HUES64 (cell line): ENCODE measurements around the gene GPR183.

Source experiments
- H3K27ac ChIP-seq: 2 replicates; pipeline ENCODE4 v1.7.0; 2013; ENCODE audit warnings: low read depth, low read length, inconsistent platforms
- H3K27me3 ChIP-seq: 2 replicates; pipeline ENCODE4 v1.6.1; 2013; ENCODE audit warnings: mild to moderate bottlenecking, low read length; ENCODE audit not compliant: insufficient read depth
- H3K36me3 ChIP-seq: 2 replicates; pipeline ENCODE4 v1.6.1; 2013; ENCODE audit warnings: mild to moderate bottlenecking, low read length; ENCODE audit not compliant: insufficient read depth
- H3K4me1 ChIP-seq: 2 replicates; pipeline ENCODE4 v1.6.1; 2013; ENCODE audit warnings: mild to moderate bottlenecking, low read length, moderate library complexity; ENCODE audit not compliant: insufficient read depth
- H3K4me3 ChIP-seq: 2 replicates; pipeline ENCODE4 v1.5.1; 2013; ENCODE audit warnings: mild to moderate bottlenecking, low read length, moderate library complexity
- H3K9ac ChIP-seq: 2 replicates; pipeline ENCODE4 v1.6.1; 2013; ENCODE audit warnings: mild to moderate bottlenecking, low read depth, low read length
- H3K9me3 ChIP-seq: 2 replicates; pipeline ENCODE4 v1.6.1; 2013; ENCODE audit warnings: low read depth, low read length; ENCODE audit not compliant: insufficient read depth
- WGBS: fragments of 150-250, 120-280 bp; methylation state at CpG from one replicate; pipeline ENCODE4 v1.1.7; 2013; ENCODE audit warnings: missing lambda C conversion rate; 5-methylcytosine and 5-hydroxymethylcytosine counted together

Gene GPR183

GRCh38 chr13:99278843-99279242 is 28.4 kb downstream of the GPR183 start:
- H3K36me3 ChIP-seq, result no peaks in the 10 kb centered on the region; the same call in 1 of the 2 replicates
- no peak overlapping the region for H3K9ac ChIP-seq
- 95% methylated on average over 3 of the region's 3 CpGs for WGBS
- H3K9me3 ChIP-seq, result no peaks in the 10 kb centered on the region
- no peak overlapping the region for H3K27ac ChIP-seq
- H3K4me1 ChIP-seq, result peaks cover 10% of the 10 kb centered on the region; the same call in 1 of the 2 replicates
- H3K27me3 ChIP-seq, result no peaks in the 10 kb centered on the region
- H3K4me3 ChIP-seq, result no peak overlapping the region

DNA sequence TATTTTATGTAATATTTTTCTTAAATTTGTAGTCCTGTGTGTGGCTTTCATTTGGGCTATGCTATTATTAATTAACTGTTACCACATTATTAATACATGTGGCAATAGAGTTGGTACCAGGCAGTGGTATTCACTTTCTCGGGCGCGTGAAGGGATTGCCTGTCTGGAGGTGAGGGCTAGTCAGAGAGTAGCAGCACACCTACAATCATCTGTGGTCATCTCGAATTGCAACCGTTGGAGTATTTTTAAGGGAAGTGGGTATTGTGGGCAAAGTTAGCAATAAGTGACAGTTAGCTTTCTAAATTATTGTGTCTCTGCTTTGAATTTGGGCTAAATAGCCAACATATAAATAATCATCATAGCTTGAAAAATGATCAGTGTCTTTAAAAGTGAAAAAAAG is 29.0 kb downstream of the GPR183 start:
- no peak overlapping the region for H3K27ac ChIP-seq

DNA sequence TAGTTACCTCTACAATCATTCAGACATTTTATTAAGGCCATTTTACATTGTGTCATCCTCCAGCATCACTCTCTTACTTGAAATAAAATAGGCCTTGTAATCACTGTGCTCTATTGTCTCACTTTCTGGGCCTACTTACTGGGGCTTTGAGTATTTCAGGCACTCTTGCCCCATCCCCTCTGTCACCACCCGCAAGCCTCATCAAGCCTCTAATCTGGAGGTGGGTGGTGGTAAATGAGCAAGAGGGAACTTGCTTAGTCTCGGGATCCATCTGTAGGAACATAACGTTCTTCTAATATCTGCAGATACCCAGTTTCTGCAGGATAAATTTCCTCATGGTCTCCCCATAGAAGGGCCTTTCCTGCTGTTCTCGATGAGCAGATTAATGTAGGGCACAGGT is 29.6 kb downstream of the GPR183 start:
- Histone ChIP-seq H3K4me3 (no peak overlapping the region), H3K27ac (no peak overlapping the region), H3K9ac (no peak overlapping the region), H3K9me3 (no peaks in the 10 kb centered on the region), H3K4me1 (peaks cover 10% of the 10 kb centered on the region; the same call in 1 of the 2 replicates), H3K27me3 (no peaks in the 10 kb centered on the region), H3K36me3 (no peaks in the 10 kb centered on the region; the same call in 1 of the 2 replicates)
- 94% methylated on average over 4 of the region's 4 CpGs for WGBS

More for the DNA sequence above, 29.0 kb downstream of the GPR183 start:
- H3K4me1 ChIP-seq, result peaks cover 10% of the 10 kb centered on the region; the same call in 1 of the 2 replicates
- no peaks in the 10 kb centered on the region for H3K9me3 ChIP-seq
- H3K36me3 ChIP-seq, result no peaks in the 10 kb centered on the region; the same call in 1 of the 2 replicates
- H3K27me3 ChIP-seq, result no peaks in the 10 kb centered on the region
- no peak overlapping the region for H3K9ac ChIP-seq
- WGBS, result 92% methylated on average over 5 of the region's 5 CpGs
- H3K4me3 ChIP-seq, result no peak overlapping the region

DNA sequence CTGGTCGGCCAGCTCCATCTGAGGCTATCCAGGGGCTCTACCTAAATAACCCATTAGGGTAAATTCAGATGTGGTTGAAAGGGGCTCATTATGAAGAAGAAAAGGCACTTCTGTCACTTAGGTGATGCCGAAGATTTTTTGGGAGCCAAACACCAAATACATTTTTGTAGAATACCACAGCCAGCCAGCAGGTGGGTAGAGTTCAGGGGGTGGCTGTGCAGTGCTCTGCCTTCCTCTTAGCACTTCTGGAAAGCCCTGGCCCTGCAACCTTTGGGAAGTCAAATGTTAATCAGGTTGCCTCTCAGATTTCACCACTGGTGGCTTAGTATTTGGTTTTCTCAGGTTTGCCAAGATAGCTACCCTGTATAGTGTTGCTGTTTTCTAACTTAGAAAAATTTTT is 30.5 kb downstream of the GPR183 start:
- no peak overlapping the region for H3K27ac ChIP-seq
- no peaks in the 10 kb centered on the region for H3K27me3 ChIP-seq
- H3K4me1 ChIP-seq, result peaks cover 10% of the 10 kb centered on the region; the same call in 1 of the 2 replicates
- H3K9ac ChIP-seq, result no peak overlapping the region
- H3K36me3 ChIP-seq, result no peaks in the 10 kb centered on the region; the same call in 1 of the 2 replicates
- 0 out of 2 replicates have a peak, but pooled peaks cover 3% of the 10 kb centered on the region for H3K9me3 ChIP-seq
- WGBS, result 80% methylated on average over 2 of the region's 2 CpGs
- no peak overlapping the region for H3K4me3 ChIP-seq

DNA sequence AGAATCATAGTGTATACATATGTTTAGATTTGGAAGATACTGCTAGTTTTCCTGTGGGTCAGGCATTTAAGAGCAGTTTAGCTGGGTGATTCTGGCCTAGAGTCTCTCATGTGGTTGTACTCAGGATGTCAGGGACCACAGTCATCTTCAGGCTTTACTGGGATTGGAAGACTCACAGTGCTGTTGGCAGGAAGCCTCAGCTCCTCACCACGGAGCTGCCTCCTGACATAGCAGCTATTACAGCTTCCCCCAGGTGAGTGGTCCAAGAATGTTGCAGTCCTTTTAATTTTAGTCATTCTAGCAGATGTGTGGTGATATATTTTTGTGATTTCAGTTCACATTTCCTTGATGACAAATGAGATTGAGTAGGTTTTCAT is 32.1 kb downstream of the GPR183 start:
- Histone ChIP-seq H3K36me3 (no peaks in the 10 kb centered on the region), H3K27ac (no peak overlapping the region), H3K4me3 (no peak overlapping the region), H3K4me1 (peaks cover 10% of the 10 kb centered on the region; the same call in 1 of the 2 replicates), H3K27me3 (no peaks in the 10 kb centered on the region), H3K9me3 (0 out of 2 replicates have a peak, but pooled peaks cover 3% of the 10 kb centered on the region), H3K9ac (no peak overlapping the region)
- 76% methylated on average over 1 of the region's 1 CpG for WGBS

- Histone ChIP-seq H3K27ac (no peak overlapping the region), H3K4me1 (peaks cover 10% of the 10 kb centered on the region; the same call in 1 of the 2 replicates), H3K27me3 (no peaks in the 10 kb centered on the region), H3K36me3 (no peaks in the 10 kb centered on the region), H3K4me3 (no peak overlapping the region), H3K9ac (no peak overlapping the region), H3K9me3 (0 out of 2 replicates have a peak, but pooled peaks cover 3% of the 10 kb centered on the region)
- WGBS, result 97% methylated on average over 2 of the region's 2 CpGs
Observed at GRCh38 chr13:99273128-99273527, 34.1 kb downstream of the GPR183 start.

- WGBS, result 96% methylated on average over 2 of the region's 2 CpGs
- Histone ChIP-seq H3K27me3 (no peaks in the 10 kb centered on the region), H3K4me1 (peaks cover 10% of the 10 kb centered on the region; the same call in 1 of the 2 replicates), H3K27ac (no peak overlapping the region), H3K4me3 (no peak overlapping the region), H3K9me3 (0 out of 2 replicates have a peak, but pooled peaks cover 3% of the 10 kb centered on the region), H3K9ac (no peak overlapping the region), H3K36me3 (peaks cover 5% of the 10 kb centered on the region; the same call in 1 of the 2 replicates)
Observed at GRCh38 chr13:99272481-99272880, 34.7 kb downstream of the GPR183 start.

- Histone ChIP-seq H3K4me1 (peaks cover 5% of the 10 kb centered on the region; the same call in 1 of the 2 replicates), H3K27me3 (no peaks in the 10 kb centered on the region), H3K4me3 (no peak overlapping the region), H3K27ac (no peak overlapping the region), H3K9me3 (0 out of 2 replicates have a peak, but pooled peaks cover 3% of the 10 kb centered on the region), H3K9ac (no peak overlapping the region), H3K36me3 (peaks cover 5% of the 10 kb centered on the region; the same call in 1 of the 2 replicates)
- 96% methylated on average over 3 of the region's 3 CpGs for WGBS
Observed at GRCh38 chr13:99271249-99271648, 36.0 kb downstream of the GPR183 start.

DNA sequence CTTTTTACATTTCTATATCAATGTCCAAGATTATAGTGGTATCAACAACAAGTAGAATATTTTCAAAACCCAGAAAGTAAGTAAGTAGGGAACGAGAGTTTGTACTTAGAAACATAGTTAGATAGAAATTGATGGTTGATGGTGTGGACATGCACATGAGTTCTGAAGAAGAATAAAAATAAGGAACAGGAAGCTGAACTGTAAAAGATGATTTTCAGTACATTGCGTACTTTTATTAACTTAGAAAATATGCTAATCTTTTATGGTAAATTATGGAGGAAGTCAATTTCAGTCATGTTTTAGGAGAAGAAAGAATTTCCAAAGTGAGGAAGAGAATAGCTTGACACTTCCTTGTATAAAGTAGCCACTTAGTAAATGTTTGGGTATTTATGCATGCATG is 36.7 kb downstream of the GPR183 start:
- WGBS, result 95% methylated on average over 2 of the region's 2 CpGs
- H3K9me3 ChIP-seq, result 0 out of 2 replicates have a peak, but pooled peaks cover 3% of the 10 kb centered on the region
- no peak overlapping the region for H3K9ac ChIP-seq
- H3K4me1 ChIP-seq, result no peaks in the 10 kb centered on the region
- no peaks in the 10 kb centered on the region for H3K27me3 ChIP-seq
- no peak overlapping the region for H3K4me3 ChIP-seq
- H3K36me3 ChIP-seq, result peaks cover 5% of the 10 kb centered on the region; the same call in 1 of the 2 replicates
- H3K27ac ChIP-seq, result no peak overlapping the region

- Histone ChIP-seq H3K4me1 (no peaks in the 10 kb centered on the region), H3K9me3 (0 out of 2 replicates have a peak, but pooled peaks cover 3% of the 10 kb centered on the region), H3K27ac (no peak overlapping the region), H3K36me3 (peaks cover 5% of the 10 kb centered on the region; the same call in 1 of the 2 replicates), H3K9ac (no peak overlapping the region), H3K4me3 (no peak overlapping the region), H3K27me3 (no peaks in the 10 kb centered on the region)
- 96% methylated on average over 1 of the region's 3 CpGs for WGBS
Observed at GRCh38 chr13:99269627-99270241, 37.5 kb downstream of the GPR183 start.

- Histone ChIP-seq H3K27ac (no peak overlapping the region), H3K27me3 (no peaks in the 10 kb centered on the region), H3K9ac (no peak overlapping the region), H3K36me3 (peaks cover 5% of the 10 kb centered on the region; the same call in 1 of the 2 replicates), H3K9me3 (0 out of 2 replicates have a peak, but pooled peaks cover 3% of the 10 kb centered on the region), H3K4me3 (no peak overlapping the region), H3K4me1 (no peaks in the 10 kb centered on the region)
- WGBS, result 95% methylated on average over 3 of the region's 3 CpGs
Observed at GRCh38 chr13:99268822-99269221, 38.4 kb downstream of the GPR183 start.
